IPS DF 6.9 (cell line): ENCODE results near the gene UBL4A.

Experiments
- DNase-seq: peaks from one replicate; pipeline ENCODE4 v3.0.0-alpha.2; 2013; ENCODE audit warnings: low read depth, low spot score
- H3K27ac ChIP-seq: one replicate; pipeline ENCODE4 v1.5.1; 2013; ENCODE audit warnings: low read length, control low read depth
- H3K27me3 ChIP-seq: 2 replicates; pipeline ENCODE4 v1.6.1; 2013; ENCODE audit warnings: mild to moderate bottlenecking, low read length; ENCODE audit not compliant: control insufficient read depth, insufficient read depth
- H3K36me3 ChIP-seq: 2 replicates; pipeline ENCODE4 v1.6.1; 2013; ENCODE audit warnings: low read length; ENCODE audit not compliant: control insufficient read depth, insufficient read depth
- H3K4me1 ChIP-seq: 2 replicates; pipeline ENCODE4 v1.6.1; 2013; ENCODE audit warnings: low read length; ENCODE audit not compliant: control insufficient read depth, insufficient read depth
- H3K4me3 ChIP-seq: 2 replicates; pipeline ENCODE4 v1.5.1; 2013; ENCODE audit warnings: mild to moderate bottlenecking, low read length
- H3K9me3 ChIP-seq: 2 replicates; pipeline ENCODE4 v1.6.1; 2013; ENCODE audit warnings: low read length, inconsistent platforms; ENCODE audit not compliant: control insufficient read depth, insufficient read depth
- WGBS: extraction: QIAGEN DNeasy Blood & Tissue Kit; methylation state at CpG from one replicate; pipeline ENCODE4 v1.1.7; 2013; ENCODE audit warnings: mixed read lengths, missing lambda C conversion rate; ENCODE audit not compliant: insufficient read length, insufficient coverage; 5-methylcytosine and 5-hydroxymethylcytosine counted together

UBL4A gene

GRCh38 chrX:154486396-154487207, at the start of gene UBL4A:
Gene UBL4A, minus strand, starts transcription at chrX:154486615. Its CDS starts 31 bp downstream, at chrX:154486584.
- Histone ChIP-seq H3K4me3 (peak within 1 kb of the TSS; percentile 88; the same call in 1 of the 2 replicates), H3K4me1 (peaks cover 2% of the 10 kb centered on the region; the same call in 1 of the 2 replicates), H3K27me3 (no peaks in the 10 kb centered on the region), H3K27ac (no peak within 1 kb of the TSS), H3K9me3 (no peaks in the 10 kb centered on the region), H3K36me3 (peaks cover 3% of the 10 kb centered on the region; the same call in 1 of the 2 replicates)
- no CpG with 5 or more reads among the region's 95 CpGs for WGBS
- no peak for DNase-seq

DNA sequence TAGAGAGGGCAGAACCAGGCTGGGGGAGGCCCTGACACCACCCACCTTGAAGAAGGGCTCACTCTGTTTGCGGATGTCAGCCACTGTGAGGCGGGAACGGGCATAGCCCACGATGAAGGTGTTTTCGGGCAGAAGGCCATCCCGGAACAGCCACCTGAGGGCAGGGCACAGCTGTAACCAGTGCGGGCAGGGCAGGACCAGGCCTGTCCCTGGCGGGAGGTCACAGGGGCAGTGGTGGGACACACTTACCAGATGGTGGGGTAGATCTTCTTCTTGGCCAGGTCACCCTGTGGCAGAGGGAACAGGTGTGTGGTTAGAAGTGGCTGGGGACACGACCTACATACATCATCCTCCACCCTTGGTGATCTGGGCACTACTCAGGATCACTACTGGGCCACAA, 49.5 kb upstream of the UBL4A start:
- no peaks in the 10 kb centered on the region for H3K27me3 ChIP-seq
- no peaks in the 10 kb centered on the region for H3K9me3 ChIP-seq
- no peak overlapping the region for H3K27ac ChIP-seq
- DNase-seq, result no peak
- WGBS, result no CpG with 5 or more reads among the region's 9 CpGs
- H3K4me1 ChIP-seq, result no peaks in the 10 kb centered on the region
- no peak overlapping the region for H3K4me3 ChIP-seq
- peaks cover 15% of the 10 kb centered on the region for H3K36me3 ChIP-seq

- no peak for DNase-seq
- Histone ChIP-seq H3K36me3 (peaks cover 15% of the 10 kb centered on the region), H3K4me3 (no peak overlapping the region), H3K27me3 (no peaks in the 10 kb centered on the region), H3K9me3 (no peaks in the 10 kb centered on the region), H3K4me1 (no peaks in the 10 kb centered on the region), H3K27ac (no peak overlapping the region)
- WGBS, result no CpG with 5 or more reads among the region's 34 CpGs
These were observed 48.3 kb upstream of the UBL4A start for GRCh38 chrX:154534526-154535322.

DNA sequence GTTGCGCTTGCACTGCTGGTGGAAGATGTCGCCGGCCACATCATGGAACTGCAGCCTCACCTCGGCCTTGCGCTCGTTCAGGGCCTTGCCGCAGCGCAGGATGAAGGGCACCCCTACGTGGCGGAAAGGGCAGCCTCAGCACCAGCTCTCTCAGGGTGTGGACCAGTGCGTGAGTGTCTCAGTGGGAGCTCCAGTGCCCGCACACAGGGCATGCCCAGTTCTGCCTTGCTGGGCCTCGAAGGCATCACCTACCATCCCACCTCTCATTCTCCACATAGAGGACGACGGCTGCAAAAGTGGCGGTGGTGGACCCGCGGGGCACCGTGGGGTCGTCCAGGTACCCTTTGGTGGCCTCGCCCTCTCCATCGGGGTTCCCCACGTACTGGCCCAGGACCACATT, 46.3 kb upstream of the UBL4A start:
- Histone ChIP-seq H3K27ac (no peak overlapping the region), H3K4me1 (no peaks in the 10 kb centered on the region), H3K36me3 (peaks cover 15% of the 10 kb centered on the region), H3K27me3 (no peaks in the 10 kb centered on the region), H3K9me3 (no peaks in the 10 kb centered on the region), H3K4me3 (no peak overlapping the region)
- no CpG with 5 or more reads among the region's 23 CpGs for WGBS
- no peak for DNase-seq

- Histone ChIP-seq H3K9me3 (no peaks in the 10 kb centered on the region), H3K36me3 (peaks cover 15% of the 10 kb centered on the region), H3K27ac (no peak overlapping the region), H3K4me3 (no peak overlapping the region), H3K4me1 (no peaks in the 10 kb centered on the region; the same call in 1 of the 2 replicates), H3K27me3 (no peaks in the 10 kb centered on the region)
- WGBS, result no CpG with 5 or more reads among the region's 16 CpGs
- no peak for DNase-seq
These were observed 45.2 kb upstream of the UBL4A start for GRCh38 chrX:154531626-154532025.

DNA sequence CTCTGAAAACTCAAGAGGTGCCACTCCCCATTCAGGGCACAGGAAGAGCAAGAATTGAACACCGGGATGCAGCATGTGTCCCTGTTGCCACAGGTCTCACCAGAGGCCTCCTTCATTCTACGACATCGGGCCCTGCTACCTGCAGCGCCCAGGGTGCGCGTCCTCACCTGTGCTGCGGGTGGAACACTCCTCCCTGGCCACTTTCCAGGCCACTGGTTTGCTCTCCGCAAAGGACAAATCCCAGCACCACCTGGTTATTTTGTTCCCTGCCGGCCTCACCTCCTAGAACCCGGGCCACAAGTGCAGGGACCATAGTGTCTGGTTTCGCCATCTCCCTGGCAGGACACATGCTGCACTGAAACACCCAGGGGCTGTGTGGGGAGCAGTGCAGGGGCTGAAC, 43.9 kb upstream of the UBL4A start:
- no peak for DNase-seq
- Histone ChIP-seq H3K4me3 (no peak overlapping the region), H3K4me1 (no peaks in the 10 kb centered on the region; the same call in 1 of the 2 replicates), H3K27me3 (no peaks in the 10 kb centered on the region), H3K27ac (no peak overlapping the region), H3K9me3 (no peaks in the 10 kb centered on the region), H3K36me3 (peaks cover 15% of the 10 kb centered on the region)
- no CpG with 5 or more reads among the region's 11 CpGs for WGBS

- no CpG with 5 or more reads among the region's 6 CpGs for WGBS
- no peak overlapping the region for H3K27ac ChIP-seq
- H3K4me1 ChIP-seq, result no peaks in the 10 kb centered on the region; the same call in 1 of the 2 replicates
These were observed 42.8 kb upstream of the UBL4A start for GRCh38 chrX:154529206-154529612.

GRCh38 chrX:154526901-154527675, 40.7 kb upstream of the UBL4A start:
- no peaks in the 10 kb centered on the region; the same call in 1 of the 2 replicates for H3K4me1 ChIP-seq
- H3K27ac ChIP-seq, result no peak overlapping the region
- DNase-seq, result no peak
- H3K9me3 ChIP-seq, result no peaks in the 10 kb centered on the region
- WGBS, result no CpG with 5 or more reads among the region's 15 CpGs
- H3K36me3 ChIP-seq, result no peaks in the 10 kb centered on the region
- peak overlapping the region; percentile 17; the same call in 1 of the 2 replicates for H3K4me3 ChIP-seq
- H3K27me3 ChIP-seq, result no peaks in the 10 kb centered on the region

More at GRCh38 chrX:154529206-154529612, 42.8 kb upstream of the UBL4A start:
- DNase-seq, result no peak
- Histone ChIP-seq H3K9me3 (no peaks in the 10 kb centered on the region), H3K36me3 (peaks cover 11% of the 10 kb centered on the region), H3K4me3 (no peak overlapping the region), H3K27me3 (no peaks in the 10 kb centered on the region)

GRCh38 chrX:154525606-154526490, 39.4 kb upstream of the UBL4A start:
- DNase-seq, result no peak
- no peak overlapping the region for H3K27ac ChIP-seq
- WGBS, result no CpG with 5 or more reads among the region's 14 CpGs
- H3K4me3 ChIP-seq, result no peak overlapping the region
- H3K9me3 ChIP-seq, result no peaks in the 10 kb centered on the region
- H3K36me3 ChIP-seq, result no peaks in the 10 kb centered on the region
- H3K4me1 ChIP-seq, result no peaks in the 10 kb centered on the region; the same call in 1 of the 2 replicates
- no peaks in the 10 kb centered on the region for H3K27me3 ChIP-seq
